Panc1 (cell line): ENCODE data around the gene TAS2R13. TPM values are rescaled to one million over a fixed set of nuclear protein-coding genes. Genes with fewer than 3 reads are reported as not detected.
A peak's percentile ranks its signal among the peaks of the same experiment; 100 is the strongest.

ENCODE experiments used
- ATAC-seq: fragments of 200-7000 bp; cut with Tn5 transposase; 2 replicates; pipeline ENCODE4 v1.9.1; 2020; ENCODE audit warnings: mild to moderate bottlenecking, moderate library complexity
- BruUV-seq: library from RNA; stranded (reverse); fragments of 400-500 nt; replicated peaks from 2 replicates; lab custom pipeline; 2021; lab: Mats Ljungman, UMichigan
- CTCF ChIA-PET: fragments of 300-600 bp; sonication (Branson Sonifier 250); formaldehyde crosslinking; loops from one replicate; lab custom pipeline; 2022; ENCODE audit warnings: antibody characterized with exemption; lab: Charles Lee
- POLR2A ChIA-PET: fragments of 300-600 bp; sonication (Branson Sonifier 250); formaldehyde crosslinking; loops from one replicate; lab custom pipeline; 2022; ENCODE audit warnings: antibody characterized with exemption; lab: Charles Lee
- DNase-seq: peaks from one replicate; pipeline ENCODE4 v3.0.0-alpha.2; 2010; ENCODE audit warnings: low read depth, low spot score
- H3K27ac ChIP-seq: 2 replicates; pipeline ENCODE4 v1.5.1; 2011; ENCODE audit warnings: mild to moderate bottlenecking, low read length, inconsistent platforms
- H3K27me3 ChIP-seq: fragments of 200-500 bp; sonication (Bioruptor generic); 2 replicates; pipeline ENCODE4 v1.6.0; 2014; ENCODE audit warnings: low read length, inconsistent platforms; ENCODE audit not compliant: control insufficient read depth, insufficient read depth
- H3K36me3 ChIP-seq: fragments of 200-500 bp; sonication (Bioruptor generic); 2 replicates; pipeline ENCODE4 v1.5.1; 2014; ENCODE audit warnings: inconsistent platforms, mild to moderate bottlenecking, low read length, moderate library complexity; ENCODE audit not compliant: control insufficient read depth, insufficient read depth
- H3K4me1 ChIP-seq: 2 replicates; pipeline ENCODE4 v1.5.1; 2011; ENCODE audit warnings: inconsistent platforms, mild to moderate bottlenecking, low read length, moderate library complexity; ENCODE audit not compliant: control insufficient read depth, insufficient read depth
- H3K4me3 ChIP-seq, 2 experiments: 2 replicates each; pipeline ENCODE4 v1.5.1; 2011 to 2012; ENCODE audit warnings: low read depth in 2 of 2, low read length in 2 of 2, mild to moderate bottlenecking in 2 of 2, inconsistent platforms in 1 of 2, moderate library complexity in 1 of 2
- H3K9me3 ChIP-seq: fragments of 200-500 bp; sonication (Bioruptor generic); 2 replicates; pipeline ENCODE4 v1.5.1; 2014; ENCODE audit warnings: low read depth, mild to moderate bottlenecking, inconsistent platforms, low read length, moderate library complexity; ENCODE audit not compliant: control insufficient read depth, insufficient read depth
- CTCF ChIP-seq: fragments of 450-650 bp; IDR thresholded peaks from 2 replicates; pipeline ENCODE4 v1.5.1; 2017; ENCODE audit warnings: mild to moderate bottlenecking
- POLR2AphosphoS5 ChIP-seq: IDR thresholded peaks from 2 replicates; pipeline ENCODE4 v1.6.1; 2012; ENCODE audit warnings: mild to moderate bottlenecking, low read depth, low read length, moderate library complexity
- SIN3A ChIP-seq: IDR thresholded peaks from 2 replicates; pipeline ENCODE4 v1.6.1; 2012; ENCODE audit warnings: low read depth, mild to moderate bottlenecking, low read length, moderate library complexity, borderline replicate concordance; ENCODE audit not compliant: insufficient read depth
- TCF7L2 ChIP-seq: IDR thresholded peaks from 2 replicates; pipeline ENCODE4 v1.6.1; 2011; ENCODE audit warnings: mild to moderate bottlenecking, low read depth, low read length, inconsistent platforms
- in situ Hi-C: cut with HindIII; loops from 2 replicates; pipeline ENCODE4 v1.10.0; 2016; ENCODE audit warnings: low sequenced_read_pairs, low pct_unique_long_range_greater_than_20kb
- intact Hi-C: fragments of 100-400 bp; cut with micrococcal nuclease; formaldehyde crosslinking; loops from one replicate; pipeline ENCODE4 v1.10.0; 2022; ENCODE audit not compliant: unreplicated experiment
- total RNA-seq: library from RNA; stranded (reverse); gene quantifications from one replicate; pipeline ENCODE4 v1.2.1, GENCODE V29; 2021; ENCODE audit not compliant: unreplicated experiment
- TF ChIP-seq, protein P1 (sequence below), 2 experiments: IDR thresholded peaks; 2 replicates each; pipeline ENCODE4 v1.6.1; 2011 to 2012; ENCODE audit warnings: low read depth in 2 of 2, control low read depth in 1 of 2, low read length in 1 of 2, mild to moderate bottlenecking in 1 of 2, moderate library complexity in 1 of 2; ENCODE audit not compliant: insufficient read depth in 1 of 2

Gene TAS2R13
- total RNA-seq, 1 experiment from 2014 or later, result 0.39 TPM

DNA sequence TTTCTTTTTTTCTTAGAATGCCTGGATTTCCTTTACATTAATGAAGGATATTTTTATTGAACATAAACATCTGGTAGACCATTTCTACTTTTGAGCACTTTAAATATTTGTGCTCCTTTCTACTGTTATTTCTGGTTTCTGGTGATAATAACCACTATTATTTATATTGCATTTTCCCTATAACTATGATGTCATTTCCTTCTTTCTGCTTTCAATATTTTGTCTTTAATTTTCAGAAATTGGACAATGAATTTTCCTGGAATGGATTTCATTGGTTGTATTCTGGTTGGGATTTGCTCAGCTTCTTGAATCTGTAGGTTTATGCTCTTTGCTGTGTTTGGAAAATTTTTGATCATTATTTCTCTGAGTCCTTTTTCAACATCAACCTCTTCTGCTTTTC lies 20.1 kb downstream of the TAS2R13 start:
- H3K27ac ChIP-seq, result no peak overlapping the region
- no peaks in the 10 kb centered on the region for H3K9me3 ChIP-seq
- no peaks in the 10 kb centered on the region for H3K36me3 ChIP-seq
- H3K27me3 ChIP-seq, result no peaks in the 10 kb centered on the region
- intact Hi-C loops, result no loop called here
- ChIA-PET CTCF (no interaction called here), POLR2A (no interaction called here)
- in situ Hi-C loops, result no loop called here
- DNase-seq (no peak), ATAC-seq (no peak)
- TF ChIP-seq TCF7L2 (no peak), SIN3A (no peak), POLR2AphosphoS5 (no peak), CTCF (no peak)
- TF ChIP-seq, protein P1, sequence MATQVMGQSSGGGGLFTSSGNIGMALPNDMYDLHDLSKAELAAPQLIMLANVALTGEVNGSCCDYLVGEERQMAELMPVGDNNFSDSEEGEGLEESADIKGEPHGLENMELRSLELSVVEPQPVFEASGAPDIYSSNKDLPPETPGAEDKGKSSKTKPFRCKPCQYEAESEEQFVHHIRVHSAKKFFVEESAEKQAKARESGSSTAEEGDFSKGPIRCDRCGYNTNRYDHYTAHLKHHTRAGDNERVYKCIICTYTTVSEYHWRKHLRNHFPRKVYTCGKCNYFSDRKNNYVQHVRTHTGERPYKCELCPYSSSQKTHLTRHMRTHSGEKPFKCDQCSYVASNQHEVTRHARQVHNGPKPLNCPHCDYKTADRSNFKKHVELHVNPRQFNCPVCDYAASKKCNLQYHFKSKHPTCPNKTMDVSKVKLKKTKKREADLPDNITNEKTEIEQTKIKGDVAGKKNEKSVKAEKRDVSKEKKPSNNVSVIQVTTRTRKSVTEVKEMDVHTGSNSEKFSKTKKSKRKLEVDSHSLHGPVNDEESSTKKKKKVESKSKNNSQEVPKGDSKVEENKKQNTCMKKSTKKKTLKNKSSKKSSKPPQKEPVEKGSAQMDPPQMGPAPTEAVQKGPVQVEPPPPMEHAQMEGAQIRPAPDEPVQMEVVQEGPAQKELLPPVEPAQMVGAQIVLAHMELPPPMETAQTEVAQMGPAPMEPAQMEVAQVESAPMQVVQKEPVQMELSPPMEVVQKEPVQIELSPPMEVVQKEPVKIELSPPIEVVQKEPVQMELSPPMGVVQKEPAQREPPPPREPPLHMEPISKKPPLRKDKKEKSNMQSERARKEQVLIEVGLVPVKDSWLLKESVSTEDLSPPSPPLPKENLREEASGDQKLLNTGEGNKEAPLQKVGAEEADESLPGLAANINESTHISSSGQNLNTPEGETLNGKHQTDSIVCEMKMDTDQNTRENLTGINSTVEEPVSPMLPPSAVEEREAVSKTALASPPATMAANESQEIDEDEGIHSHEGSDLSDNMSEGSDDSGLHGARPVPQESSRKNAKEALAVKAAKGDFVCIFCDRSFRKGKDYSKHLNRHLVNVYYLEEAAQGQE (IDR thresholded peaks at IDR 0.05; ENCODE audit: insufficient read depth in 1 of 2, low read depth in 2 of 2, low read length in 1 of 2), result no peak
- H3K4me3 ChIP-seq, result no peak overlapping the region
- TSS peak; percentile 44 for BruUV-seq
- H3K4me1 ChIP-seq, result no peaks in the 10 kb centered on the region

DNA sequence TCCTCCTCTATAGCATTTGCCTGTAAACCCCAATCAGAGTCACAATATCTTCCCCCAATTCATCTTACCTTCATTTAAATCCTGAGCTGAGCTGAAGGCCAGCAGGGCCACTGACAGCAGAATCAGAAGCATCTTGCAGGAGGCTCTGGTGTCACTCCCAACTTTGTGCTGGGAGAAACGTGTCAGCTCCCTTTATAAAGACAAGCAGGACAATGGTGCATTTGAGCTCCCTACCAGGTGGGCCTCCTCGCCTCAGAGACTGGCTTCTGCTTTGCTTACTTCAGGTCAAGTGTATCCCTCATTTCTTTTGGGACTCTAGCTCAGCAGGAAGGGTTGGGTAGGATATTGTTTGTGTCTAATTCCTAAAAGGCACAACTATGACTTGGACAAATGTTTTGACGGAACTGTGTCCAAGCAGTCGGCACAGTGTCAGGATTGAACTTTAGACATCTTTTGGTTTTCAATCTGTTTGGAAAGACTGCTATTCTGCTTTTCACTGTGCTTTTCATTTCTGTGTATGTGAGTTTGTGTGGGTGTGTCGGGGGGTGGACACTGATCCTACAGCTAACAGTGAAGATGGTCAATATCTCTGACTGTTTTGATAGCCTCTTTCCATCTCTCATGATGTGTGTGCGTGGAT lies 25.2 kb downstream of the TAS2R13 start, which contains the start of gene PRH1:
Gene PRH1 (minus strand): TSS at position 170 of the 640 bp plus-strand sequence. CDS start 38 bp downstream, at position 132.
- intact Hi-C loops, result no loop called here
- no peaks in the 10 kb centered on the region for H3K9me3 ChIP-seq

More for the DNA sequence above, 25.2 kb downstream of the TAS2R13 start, which contains the start of gene PRH1:
- Histone ChIP-seq H3K4me1 (no peaks in the 10 kb centered on the region), H3K4me3 (no peak within 1 kb of the TSS), H3K36me3 (no peaks in the 10 kb centered on the region), H3K27me3 (no peaks in the 10 kb centered on the region), H3K27ac (no peak within 1 kb of the TSS)
- no TSS peak for BruUV-seq
- CTCF ChIA-PET, result no interaction called here
- in situ Hi-C loops, result no loop called here
- ATAC-seq, result no peak
- POLR2A ChIA-PET, result no interaction called here
- no peak for DNase-seq
- TF ChIP-seq SIN3A (no peak), TCF7L2 (no peak), POLR2AphosphoS5 (no peak), CTCF (no peak)
- TF ChIP-seq, protein P1 (IDR thresholded peaks at IDR 0.05; ENCODE audit: insufficient read depth in 1 of 2, low read depth in 2 of 2, low read length in 1 of 2), result no peak
